H9 (cell line): ENCODE results near the gene MMEL1. TPM values are rescaled to one million over a fixed set of nuclear protein-coding genes. Genes with fewer than 3 reads are reported as not detected.

Experiments used
- DNase-seq: peaks from one replicate; pipeline ENCODE4 v3.0.0-alpha.2; 2017
- H2AFZ ChIP-seq: one replicate; pipeline ENCODE4 v1.6.1; 2013; ENCODE audit warnings: mild to moderate bottlenecking, low read length, control low read depth, moderate library complexity
- H2AK5ac ChIP-seq: 2 replicates; pipeline ENCODE4 v1.6.1; 2013; ENCODE audit warnings: low read length, control low read depth, mixed read lengths; ENCODE audit not compliant: insufficient read length
- H2BK120ac ChIP-seq: one replicate; pipeline ENCODE4 v1.6.1; 2013; ENCODE audit warnings: low read depth, mild to moderate bottlenecking, low read length, control low read depth, inconsistent platforms; ENCODE audit not compliant: poor library complexity, severe bottlenecking
- H2BK12ac ChIP-seq: 2 replicates; pipeline ENCODE4 v1.6.1; 2013; ENCODE audit warnings: low read length, control low read depth, mixed read lengths, low read depth; ENCODE audit not compliant: insufficient read length
- H2BK15ac ChIP-seq: 2 replicates; pipeline ENCODE4 v1.6.1; 2013; ENCODE audit warnings: low read depth, low read length, control low read depth
- H2BK20ac ChIP-seq: one replicate; pipeline ENCODE4 v1.6.1; 2013; ENCODE audit warnings: low read depth, mild to moderate bottlenecking, low read length, control low read depth, inconsistent platforms; ENCODE audit not compliant: poor library complexity, severe bottlenecking
- H2BK5ac ChIP-seq: 2 replicates; pipeline ENCODE4 v1.6.1; 2013; ENCODE audit warnings: low read length, control low read depth, mixed read lengths; ENCODE audit not compliant: insufficient read length
- H3K14ac ChIP-seq: 2 replicates; pipeline ENCODE4 v1.6.1; 2013; ENCODE audit warnings: low read length, control low read depth; ENCODE audit not compliant: insufficient read depth
- H3K18ac ChIP-seq: 2 replicates; pipeline ENCODE4 v1.6.1; 2013; ENCODE audit warnings: low read depth, mild to moderate bottlenecking, mixed read lengths, low read length, control low read depth; ENCODE audit not compliant: insufficient read length
- H3K23ac ChIP-seq: 2 replicates; pipeline ENCODE4 v1.6.1; 2013; ENCODE audit warnings: low read length, control low read depth, mixed read lengths, low read depth; ENCODE audit not compliant: insufficient read length
- H3K23me2 ChIP-seq: 2 replicates; pipeline ENCODE4 v1.6.1; 2013; ENCODE audit warnings: low read depth, mild to moderate bottlenecking, mixed read lengths, low read length, control low read depth; ENCODE audit not compliant: insufficient read length, poor library complexity, severe bottlenecking
- H3K27ac ChIP-seq: 2 replicates; pipeline ENCODE4 v1.5.1; 2013; ENCODE audit warnings: low read length, control low read depth, mixed read lengths, low read depth; ENCODE audit not compliant: insufficient read length
- H3K27me3 ChIP-seq: 2 replicates; pipeline ENCODE4 v1.6.1; 2013; ENCODE audit warnings: low read length, control low read depth, inconsistent platforms; ENCODE audit not compliant: insufficient read depth
- H3K4ac ChIP-seq: 2 replicates; pipeline ENCODE4 v1.6.1; 2013; ENCODE audit warnings: low read depth, mild to moderate bottlenecking, control low read depth, inconsistent platforms, low read length, moderate library complexity
- H3K4me1 ChIP-seq: 2 replicates; pipeline ENCODE4 v1.6.1; 2013; ENCODE audit warnings: low read length, control low read depth, inconsistent platforms; ENCODE audit not compliant: insufficient read depth
- H3K4me2 ChIP-seq: 2 replicates; pipeline ENCODE4 v1.6.1; 2013; ENCODE audit warnings: low read length, control low read depth, mixed read lengths; ENCODE audit not compliant: insufficient read length, insufficient read depth
- H3K56ac ChIP-seq: 2 replicates; pipeline ENCODE4 v1.6.1; 2013; ENCODE audit warnings: low read depth, mild to moderate bottlenecking, mixed read lengths, low read length, control low read depth; ENCODE audit not compliant: insufficient read length
- H3K79me1 ChIP-seq: 2 replicates; pipeline ENCODE4 v1.6.1; 2013; ENCODE audit warnings: low read depth, mild to moderate bottlenecking, moderate library complexity, low read length, control low read depth, inconsistent platforms; ENCODE audit not compliant: insufficient read depth, poor library complexity, severe bottlenecking
- H3K79me2 ChIP-seq: 2 replicates; pipeline ENCODE4 v1.6.1; 2013; ENCODE audit warnings: low read length, control low read depth, inconsistent platforms; ENCODE audit not compliant: insufficient read depth
- H3K9ac ChIP-seq: 2 replicates; pipeline ENCODE4 v1.6.1; 2013; ENCODE audit warnings: low read length, control low read depth, mixed read lengths; ENCODE audit not compliant: insufficient read length; ENCODE audit errors: extremely low read depth
- H3K9me3 ChIP-seq: one replicate; pipeline ENCODE4 v1.6.1; 2013; ENCODE audit warnings: low read depth, low read length, inconsistent platforms; ENCODE audit not compliant: control insufficient read depth
- H3T11ph ChIP-seq: one replicate; pipeline ENCODE4 v1.6.1; 2013; ENCODE audit warnings: mild to moderate bottlenecking, low read length, control low read depth, inconsistent platforms
- H4K20me1 ChIP-seq: one replicate; pipeline ENCODE4 v1.6.1; 2013; ENCODE audit not compliant: control insufficient read depth, insufficient read length, insufficient read depth
- H4K5ac ChIP-seq: 2 replicates; pipeline ENCODE4 v1.6.1; 2013; ENCODE audit warnings: low read depth, mild to moderate bottlenecking, mixed read lengths, low read length, control low read depth; ENCODE audit not compliant: insufficient read length
- H4K8ac ChIP-seq: replicated peaks from 2 replicates; pipeline ENCODE4 v1.6.1; 2013; ENCODE audit warnings: low read length, control low read depth, mixed read lengths, low read depth; ENCODE audit not compliant: insufficient read length
- H4K91ac ChIP-seq: 2 replicates; pipeline ENCODE4 v1.6.1; 2013; ENCODE audit warnings: low read depth, mild to moderate bottlenecking, moderate library complexity, mixed read lengths, low read length, control low read depth; ENCODE audit not compliant: insufficient read length
- H3K27ac Mint-ChIP-seq, 3 experiments: 2 replicates in 2 of 3; 3 replicates in 1 of 3; pipeline ENCODE4 v1.8.0; 2020 to 2021; ENCODE audit warnings: mixed read lengths in 3 of 3, mild to moderate bottlenecking in 1 of 3, moderate library complexity in 1 of 3
- H3K27me3 Mint-ChIP-seq: 2 replicates; pipeline ENCODE4 v1.8.0; 2021; ENCODE audit warnings: low read depth, mild to moderate bottlenecking, moderate library complexity, mixed read lengths
- H3K36me3 Mint-ChIP-seq, 3 experiments: 2 replicates in 2 of 3; 3 replicates in 1 of 3; pipeline ENCODE4 v1.8.0; 2020 to 2021; ENCODE audit warnings: low read depth in 3 of 3, mixed read lengths in 3 of 3; ENCODE audit not compliant: insufficient read depth in 1 of 3
- H3K4me1 Mint-ChIP-seq, 2 experiments: 2 replicates each; pipeline ENCODE4 v1.8.0; 2020; ENCODE audit warnings: mixed read lengths in 2 of 2
- H3K4me3 Mint-ChIP-seq, 2 experiments: 2 replicates in 1 of 2; 3 replicates in 1 of 2; pipeline ENCODE4 v1.8.0; 2020 to 2021; ENCODE audit warnings: mild to moderate bottlenecking in 2 of 2, mixed read lengths in 2 of 2, moderate library complexity in 1 of 2
- H3K9me3 Mint-ChIP-seq, 2 experiments: 2 replicates in 1 of 2; 3 replicates in 1 of 2; pipeline ENCODE4 v1.8.0; 2020; ENCODE audit warnings: mild to moderate bottlenecking in 2 of 2, mixed read lengths in 2 of 2, moderate library complexity in 1 of 2
- WGBS: extraction: QIAGEN DNeasy Blood & Tissue Kit; methylation state at CpG from one replicate; pipeline ENCODE4 v1.1.7; 2013; ENCODE audit warnings: missing lambda C conversion rate, low lambda C conversion rate, mixed read lengths; ENCODE audit not compliant: insufficient read length; ENCODE audit errors: extremely low coverage; 5-methylcytosine and 5-hydroxymethylcytosine counted together
- total RNA-seq: library from RNA; stranded (reverse); gene quantifications from 2 replicates; pipeline ENCODE4 v1.2.1, GENCODE V29; 2021
- TF ChIP-seq, protein P1 (sequence below): fragments of 200-600 bp; sonication (generic); conservative IDR thresholded peaks from 3 replicates; pipeline ENCODE4 v1.8.0; 2021; ENCODE audit warnings: antibody characterized with exemption, mild to moderate bottlenecking

Gene MMEL1
- total RNA-seq, 1 experiment from 2014 or later, result 0.42 TPM

DNA sequence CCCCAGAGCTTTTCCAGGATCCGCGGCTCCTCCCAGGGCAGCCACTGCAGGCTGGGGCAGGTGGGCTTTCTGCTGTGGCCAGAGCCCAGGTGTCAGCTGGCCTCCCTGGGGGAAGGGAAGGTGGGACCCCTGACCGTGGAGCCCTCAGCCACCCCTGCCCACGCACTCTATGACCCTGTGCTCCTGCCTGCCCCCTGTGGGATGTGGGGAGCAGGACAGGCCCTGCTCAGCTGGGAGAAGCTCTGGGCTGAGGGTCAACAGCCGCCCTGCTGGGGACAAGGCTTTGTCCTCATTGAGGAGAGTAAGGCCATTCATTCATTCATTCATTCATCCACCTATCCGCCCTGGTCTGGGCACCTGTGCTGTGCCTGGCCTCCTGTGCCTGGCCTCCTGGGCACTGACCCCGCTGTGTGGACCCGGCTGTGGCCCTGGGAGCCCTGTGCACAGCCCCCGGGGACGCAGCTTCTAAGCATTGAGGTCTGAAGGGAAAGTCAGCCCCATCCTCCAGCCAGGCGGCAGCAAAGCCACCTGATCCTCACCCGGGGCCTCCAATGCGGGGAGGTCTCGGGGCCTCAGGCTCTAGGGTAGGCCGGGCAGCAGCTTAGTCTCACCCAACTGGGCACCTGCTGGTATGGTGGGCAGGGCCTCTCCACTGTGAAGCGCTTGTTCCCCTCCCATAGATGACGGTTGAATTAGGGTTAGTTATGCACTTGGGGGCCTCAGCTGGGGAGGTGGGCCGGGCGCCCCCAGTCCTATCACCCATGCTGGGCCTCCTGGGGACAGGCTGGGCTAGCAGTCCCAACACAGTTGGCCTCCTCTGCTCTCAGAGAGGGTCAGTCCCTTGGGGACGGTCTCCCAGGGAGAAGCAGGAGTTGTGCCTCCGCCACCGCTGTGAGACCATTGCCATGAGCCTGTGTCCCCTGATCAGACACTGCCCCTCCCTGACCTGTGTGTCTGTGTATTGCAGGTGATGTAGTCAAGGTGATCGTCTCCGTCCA, 70.6 kb downstream of the MMEL1 start:
- DNase-seq, result no peak
- no CpG with 5 or more reads among the region's 24 CpGs for WGBS
- H3K4ac ChIP-seq, result no peak overlapping the region
- peaks cover 3% of the 10 kb centered on the region for H3K27me3 Mint-ChIP-seq
- no peak overlapping the region for H3K27ac Mint-ChIP-seq
- no peaks in the 10 kb centered on the region for H3K27me3 ChIP-seq
- H3K4me2 ChIP-seq, result no peak overlapping the region
- no peak overlapping the region for H2BK120ac ChIP-seq
- no peaks in the 10 kb centered on the region for H3K36me3 Mint-ChIP-seq
- H3K4me1 ChIP-seq, result no peaks in the 10 kb centered on the region
- no peak overlapping the region for H2AK5ac ChIP-seq
- peaks cover 0 to 6% of the 10 kb centered on the region in 2 experiments; a peak in 2 of 4 replicates for H3K4me1 Mint-ChIP-seq
- no peak overlapping the region for H2BK5ac ChIP-seq
- no peak overlapping the region for H2BK15ac ChIP-seq
- H3T11ph ChIP-seq, result no peak overlapping the region
- H3K9me3 ChIP-seq, result no peaks in the 10 kb centered on the region
- no peak overlapping the region for H3K9ac ChIP-seq
- H3K14ac ChIP-seq, result no peak overlapping the region
- no peak overlapping the region for H3K56ac ChIP-seq
- no peak overlapping the region for H4K5ac ChIP-seq
- H3K79me1 ChIP-seq, result no peaks in the 10 kb centered on the region
- no peak overlapping the region for H2AFZ ChIP-seq
- H3K18ac ChIP-seq, result no peak overlapping the region
- no peaks in the 10 kb centered on the region for H4K20me1 ChIP-seq
- no peak overlapping the region for H4K91ac ChIP-seq
- TF ChIP-seq, protein P1, sequence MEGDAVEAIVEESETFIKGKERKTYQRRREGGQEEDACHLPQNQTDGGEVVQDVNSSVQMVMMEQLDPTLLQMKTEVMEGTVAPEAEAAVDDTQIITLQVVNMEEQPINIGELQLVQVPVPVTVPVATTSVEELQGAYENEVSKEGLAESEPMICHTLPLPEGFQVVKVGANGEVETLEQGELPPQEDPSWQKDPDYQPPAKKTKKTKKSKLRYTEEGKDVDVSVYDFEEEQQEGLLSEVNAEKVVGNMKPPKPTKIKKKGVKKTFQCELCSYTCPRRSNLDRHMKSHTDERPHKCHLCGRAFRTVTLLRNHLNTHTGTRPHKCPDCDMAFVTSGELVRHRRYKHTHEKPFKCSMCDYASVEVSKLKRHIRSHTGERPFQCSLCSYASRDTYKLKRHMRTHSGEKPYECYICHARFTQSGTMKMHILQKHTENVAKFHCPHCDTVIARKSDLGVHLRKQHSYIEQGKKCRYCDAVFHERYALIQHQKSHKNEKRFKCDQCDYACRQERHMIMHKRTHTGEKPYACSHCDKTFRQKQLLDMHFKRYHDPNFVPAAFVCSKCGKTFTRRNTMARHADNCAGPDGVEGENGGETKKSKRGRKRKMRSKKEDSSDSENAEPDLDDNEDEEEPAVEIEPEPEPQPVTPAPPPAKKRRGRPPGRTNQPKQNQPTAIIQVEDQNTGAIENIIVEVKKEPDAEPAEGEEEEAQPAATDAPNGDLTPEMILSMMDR, result peak; percentile 67
- H2BK20ac ChIP-seq, result no peak overlapping the region
- H3K27ac ChIP-seq, result no peak overlapping the region
- H2BK12ac ChIP-seq, result no peak overlapping the region
- no peaks in the 10 kb centered on the region; a peak in 1 of 5 replicates for H3K9me3 Mint-ChIP-seq
- no peaks in the 10 kb centered on the region for H3K23me2 ChIP-seq
- no peak overlapping the region for H4K8ac ChIP-seq
- H3K79me2 ChIP-seq, result no peaks in the 10 kb centered on the region
- no peak overlapping the region; a peak in 1 of 5 replicates for H3K4me3 Mint-ChIP-seq
- no peak overlapping the region for H3K23ac ChIP-seq
